ENCODE results near the gene ALCAM.
"Not testable (repeated sequence)": the region's sequence is repeated elsewhere in the genome, so short reads cannot be mapped to it uniquely, and the experiment has no call there.

The ALCAM gene

GRCh38 chr3:105598042-105598796 is 231.5 kb downstream of the ALCAM start:
- no peaks in the 10 kb centered on the region for H3K36me3 ChIP-seq (replicated peaks)
- no peaks in the 10 kb centered on the region for H3K27me3 ChIP-seq (replicated peaks)
- in situ Hi-C loops (cut with HindIII; ENCODE audit: low pct_ligation_motif_present, low sequenced_read_pairs): no loop called here
- peak; percentile 97 for DNase-seq
- no peak for TF ChIP-seq CTCF (IDR thresholded peaks at IDR 0.05; ENCODE audit: low read depth, low read length, missing control alignments)
- peak overlapping the region; percentile 80 for H3K27ac ChIP-seq
- H3K4me3 ChIP-seq (ENCODE audit: low read depth, low read length): no peak overlapping the region

GRCh38 chr3:105599350-105599749 is 232.6 kb downstream of the ALCAM start:
- TF ChIP-seq CTCF (IDR thresholded peaks at IDR 0.05; ENCODE audit: low read depth, low read length, missing control alignments): no peak
- Histone ChIP-seq H3K4me3 (ENCODE audit: low read depth, low read length) (no peak overlapping the region), H3K27ac (no peak overlapping the region), H3K36me3 (replicated peaks) (no peaks in the 10 kb centered on the region), H3K27me3 (replicated peaks) (no peaks in the 10 kb centered on the region)
- no peak for DNase-seq
- in situ Hi-C loops (cut with HindIII; ENCODE audit: low pct_ligation_motif_present, low sequenced_read_pairs): no loop called here

GRCh38 chr3:105601756-105602155 is 235.0 kb downstream of the ALCAM start:
- H3K27ac ChIP-seq; H3K36me3 ChIP-seq (replicated peaks); H3K4me3 ChIP-seq (ENCODE audit: low read depth, low read length); DNase-seq; in situ Hi-C loops (cut with HindIII; ENCODE audit: low pct_ligation_motif_present, low sequenced_read_pairs); H3K27me3 ChIP-seq (replicated peaks): not testable (repeated sequence)

GRCh38 chr3:105602286-105602685 is 235.6 kb downstream of the ALCAM start:
- H3K4me3 ChIP-seq (ENCODE audit: low read depth, low read length); H3K36me3 ChIP-seq (replicated peaks); H3K27ac ChIP-seq; H3K27me3 ChIP-seq (replicated peaks); DNase-seq; in situ Hi-C loops (cut with HindIII; ENCODE audit: low pct_ligation_motif_present, low sequenced_read_pairs): not testable (repeated sequence)

GRCh38 chr3:105603516-105603915 is 236.8 kb downstream of the ALCAM start:
- H3K27me3 ChIP-seq (replicated peaks); H3K4me3 ChIP-seq (ENCODE audit: low read depth, low read length); DNase-seq; H3K36me3 ChIP-seq (replicated peaks); H3K27ac ChIP-seq; in situ Hi-C loops (cut with HindIII; ENCODE audit: low pct_ligation_motif_present, low sequenced_read_pairs): not testable (repeated sequence)

- in situ Hi-C loops (cut with HindIII; ENCODE audit: low pct_ligation_motif_present, low sequenced_read_pairs): no loop called here
- no peak overlapping the region for H3K27ac ChIP-seq
- no peaks in the 10 kb centered on the region for H3K27me3 ChIP-seq (replicated peaks)
- no peaks in the 10 kb centered on the region for H3K36me3 ChIP-seq (replicated peaks)
- no peak overlapping the region for H3K4me3 ChIP-seq (ENCODE audit: low read depth, low read length)
- no peak for TF ChIP-seq CTCF (IDR thresholded peaks at IDR 0.05; ENCODE audit: low read depth, low read length, missing control alignments)
- peak; percentile 13 for DNase-seq
Observed at GRCh38 chr3:105606016-105606415, 239.3 kb downstream of the ALCAM start.

- in situ Hi-C loops (cut with HindIII; ENCODE audit: low pct_ligation_motif_present, low sequenced_read_pairs): no loop called here
- H3K4me3 ChIP-seq (ENCODE audit: low read depth, low read length): no peak overlapping the region
- DNase-seq: no peak
- no peaks in the 10 kb centered on the region for H3K36me3 ChIP-seq (replicated peaks)
- TF ChIP-seq CTCF (IDR thresholded peaks at IDR 0.05; ENCODE audit: low read depth, low read length, missing control alignments): no peak
- no peaks in the 10 kb centered on the region for H3K27me3 ChIP-seq (replicated peaks)
- no peak overlapping the region for H3K27ac ChIP-seq
Observed at GRCh38 chr3:105608623-105609022, 241.9 kb downstream of the ALCAM start.
